ENCODE data around the gene GJA10.

GRCh38 chr6:89888871-89889270 lies 5.4 kb upstream of the GJA10 start:
- TF ChIP-seq, protein P1, sequence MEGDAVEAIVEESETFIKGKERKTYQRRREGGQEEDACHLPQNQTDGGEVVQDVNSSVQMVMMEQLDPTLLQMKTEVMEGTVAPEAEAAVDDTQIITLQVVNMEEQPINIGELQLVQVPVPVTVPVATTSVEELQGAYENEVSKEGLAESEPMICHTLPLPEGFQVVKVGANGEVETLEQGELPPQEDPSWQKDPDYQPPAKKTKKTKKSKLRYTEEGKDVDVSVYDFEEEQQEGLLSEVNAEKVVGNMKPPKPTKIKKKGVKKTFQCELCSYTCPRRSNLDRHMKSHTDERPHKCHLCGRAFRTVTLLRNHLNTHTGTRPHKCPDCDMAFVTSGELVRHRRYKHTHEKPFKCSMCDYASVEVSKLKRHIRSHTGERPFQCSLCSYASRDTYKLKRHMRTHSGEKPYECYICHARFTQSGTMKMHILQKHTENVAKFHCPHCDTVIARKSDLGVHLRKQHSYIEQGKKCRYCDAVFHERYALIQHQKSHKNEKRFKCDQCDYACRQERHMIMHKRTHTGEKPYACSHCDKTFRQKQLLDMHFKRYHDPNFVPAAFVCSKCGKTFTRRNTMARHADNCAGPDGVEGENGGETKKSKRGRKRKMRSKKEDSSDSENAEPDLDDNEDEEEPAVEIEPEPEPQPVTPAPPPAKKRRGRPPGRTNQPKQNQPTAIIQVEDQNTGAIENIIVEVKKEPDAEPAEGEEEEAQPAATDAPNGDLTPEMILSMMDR (IDR thresholded peaks at IDR 0.05), result no peak
- TF ChIP-seq POLR2AphosphoS5 (IDR thresholded peaks at IDR 0.05; ENCODE audit: low read depth, low read length), result no peak
- TF ChIP-seq, protein P2, sequence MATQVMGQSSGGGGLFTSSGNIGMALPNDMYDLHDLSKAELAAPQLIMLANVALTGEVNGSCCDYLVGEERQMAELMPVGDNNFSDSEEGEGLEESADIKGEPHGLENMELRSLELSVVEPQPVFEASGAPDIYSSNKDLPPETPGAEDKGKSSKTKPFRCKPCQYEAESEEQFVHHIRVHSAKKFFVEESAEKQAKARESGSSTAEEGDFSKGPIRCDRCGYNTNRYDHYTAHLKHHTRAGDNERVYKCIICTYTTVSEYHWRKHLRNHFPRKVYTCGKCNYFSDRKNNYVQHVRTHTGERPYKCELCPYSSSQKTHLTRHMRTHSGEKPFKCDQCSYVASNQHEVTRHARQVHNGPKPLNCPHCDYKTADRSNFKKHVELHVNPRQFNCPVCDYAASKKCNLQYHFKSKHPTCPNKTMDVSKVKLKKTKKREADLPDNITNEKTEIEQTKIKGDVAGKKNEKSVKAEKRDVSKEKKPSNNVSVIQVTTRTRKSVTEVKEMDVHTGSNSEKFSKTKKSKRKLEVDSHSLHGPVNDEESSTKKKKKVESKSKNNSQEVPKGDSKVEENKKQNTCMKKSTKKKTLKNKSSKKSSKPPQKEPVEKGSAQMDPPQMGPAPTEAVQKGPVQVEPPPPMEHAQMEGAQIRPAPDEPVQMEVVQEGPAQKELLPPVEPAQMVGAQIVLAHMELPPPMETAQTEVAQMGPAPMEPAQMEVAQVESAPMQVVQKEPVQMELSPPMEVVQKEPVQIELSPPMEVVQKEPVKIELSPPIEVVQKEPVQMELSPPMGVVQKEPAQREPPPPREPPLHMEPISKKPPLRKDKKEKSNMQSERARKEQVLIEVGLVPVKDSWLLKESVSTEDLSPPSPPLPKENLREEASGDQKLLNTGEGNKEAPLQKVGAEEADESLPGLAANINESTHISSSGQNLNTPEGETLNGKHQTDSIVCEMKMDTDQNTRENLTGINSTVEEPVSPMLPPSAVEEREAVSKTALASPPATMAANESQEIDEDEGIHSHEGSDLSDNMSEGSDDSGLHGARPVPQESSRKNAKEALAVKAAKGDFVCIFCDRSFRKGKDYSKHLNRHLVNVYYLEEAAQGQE (IDR thresholded peaks at IDR 0.05; ENCODE audit: insufficient read depth in 1 of 2, low read depth in 2 of 2, low read length in 1 of 2), result no peak
- no peak for TF ChIP-seq TCF7L2 (IDR thresholded peaks at IDR 0.05; ENCODE audit: low read depth, low read length)

All from Panc1 (cell line).